Type B pancreatic cell (in vitro differentiated cells): ENCODE measurements around the gene ANKRD1. TPM values are rescaled to one million over a fixed set of nuclear protein-coding genes. Genes with fewer than 3 reads are reported as not detected.
"Not testable (repeated sequence)": the region's sequence is repeated elsewhere in the genome, so short reads cannot be mapped to it uniquely, and the experiment has no call there.

Experiments used
- DNase-seq: peaks from one replicate; pipeline ENCODE4 v3.0.0; 2021; ENCODE audit warnings: mixed read lengths; ENCODE audit not compliant: unreplicated experiment; ENCODE audit errors: extremely low spot score
- H3K27ac Mint-ChIP-seq: 2 replicates; pipeline ENCODE4 v1.8.0; 2021; ENCODE audit warnings: mild to moderate bottlenecking, mixed read lengths
- H3K27me3 Mint-ChIP-seq: 2 replicates; pipeline ENCODE4 v1.8.0; 2021; ENCODE audit warnings: mixed read lengths
- H3K36me3 Mint-ChIP-seq: 2 replicates; pipeline ENCODE4 v1.8.0; 2021; ENCODE audit warnings: mixed read lengths
- H3K4me1 Mint-ChIP-seq: one replicate; pipeline ENCODE4 v1.8.0; 2021; ENCODE audit warnings: mixed read lengths; ENCODE audit not compliant: unreplicated experiment
- H3K4me3 Mint-ChIP-seq: 2 replicates; pipeline ENCODE4 v1.8.0; 2021; ENCODE audit warnings: mild to moderate bottlenecking, mixed read lengths
- H3K9me3 Mint-ChIP-seq: 2 replicates; pipeline ENCODE4 v1.8.0; 2021; ENCODE audit warnings: mixed read lengths
- total RNA-seq: library from RNA; stranded (reverse); gene quantifications from 2 replicates; pipeline ENCODE4 v1.2.1, GENCODE V29; 2021; ENCODE audit warnings: low replicate concordance
- TF ChIP-seq, protein P1 (sequence below): fragments of 200-600 bp; sonication (generic); conservative IDR thresholded peaks from 2 replicates; pipeline ENCODE4 v1.5.0; 2021; ENCODE audit warnings: antibody characterized with exemption, mild to moderate bottlenecking

Gene ANKRD1
- total RNA-seq, 1 donor from 2014 or later: 3.3 TPM

DNA sequence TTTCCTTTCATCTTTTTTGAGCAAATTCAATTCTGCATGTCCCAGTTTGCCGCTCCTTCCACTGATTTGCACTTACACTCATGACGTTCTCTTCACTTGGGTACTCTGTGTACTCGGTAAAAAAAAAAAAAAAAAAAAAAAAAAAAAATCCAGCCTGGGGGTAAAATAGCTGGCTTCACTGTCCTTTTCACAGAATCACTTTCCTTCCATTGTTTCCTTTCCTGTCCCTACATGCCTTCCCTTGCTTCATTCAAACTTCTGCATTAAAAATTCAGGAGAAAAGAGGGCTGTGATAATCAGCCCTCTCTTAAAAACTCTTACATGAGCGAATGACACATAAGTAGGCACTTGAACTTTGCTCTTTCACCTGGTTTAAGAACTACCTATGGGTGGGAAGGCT, 8.7 kb downstream of the ANKRD1 start:
- no peak overlapping the region for H3K27ac Mint-ChIP-seq
- peaks cover 9% of the 10 kb centered on the region for H3K4me1 Mint-ChIP-seq
- TF ChIP-seq, protein P1, sequence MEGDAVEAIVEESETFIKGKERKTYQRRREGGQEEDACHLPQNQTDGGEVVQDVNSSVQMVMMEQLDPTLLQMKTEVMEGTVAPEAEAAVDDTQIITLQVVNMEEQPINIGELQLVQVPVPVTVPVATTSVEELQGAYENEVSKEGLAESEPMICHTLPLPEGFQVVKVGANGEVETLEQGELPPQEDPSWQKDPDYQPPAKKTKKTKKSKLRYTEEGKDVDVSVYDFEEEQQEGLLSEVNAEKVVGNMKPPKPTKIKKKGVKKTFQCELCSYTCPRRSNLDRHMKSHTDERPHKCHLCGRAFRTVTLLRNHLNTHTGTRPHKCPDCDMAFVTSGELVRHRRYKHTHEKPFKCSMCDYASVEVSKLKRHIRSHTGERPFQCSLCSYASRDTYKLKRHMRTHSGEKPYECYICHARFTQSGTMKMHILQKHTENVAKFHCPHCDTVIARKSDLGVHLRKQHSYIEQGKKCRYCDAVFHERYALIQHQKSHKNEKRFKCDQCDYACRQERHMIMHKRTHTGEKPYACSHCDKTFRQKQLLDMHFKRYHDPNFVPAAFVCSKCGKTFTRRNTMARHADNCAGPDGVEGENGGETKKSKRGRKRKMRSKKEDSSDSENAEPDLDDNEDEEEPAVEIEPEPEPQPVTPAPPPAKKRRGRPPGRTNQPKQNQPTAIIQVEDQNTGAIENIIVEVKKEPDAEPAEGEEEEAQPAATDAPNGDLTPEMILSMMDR: no peak

DNA sequence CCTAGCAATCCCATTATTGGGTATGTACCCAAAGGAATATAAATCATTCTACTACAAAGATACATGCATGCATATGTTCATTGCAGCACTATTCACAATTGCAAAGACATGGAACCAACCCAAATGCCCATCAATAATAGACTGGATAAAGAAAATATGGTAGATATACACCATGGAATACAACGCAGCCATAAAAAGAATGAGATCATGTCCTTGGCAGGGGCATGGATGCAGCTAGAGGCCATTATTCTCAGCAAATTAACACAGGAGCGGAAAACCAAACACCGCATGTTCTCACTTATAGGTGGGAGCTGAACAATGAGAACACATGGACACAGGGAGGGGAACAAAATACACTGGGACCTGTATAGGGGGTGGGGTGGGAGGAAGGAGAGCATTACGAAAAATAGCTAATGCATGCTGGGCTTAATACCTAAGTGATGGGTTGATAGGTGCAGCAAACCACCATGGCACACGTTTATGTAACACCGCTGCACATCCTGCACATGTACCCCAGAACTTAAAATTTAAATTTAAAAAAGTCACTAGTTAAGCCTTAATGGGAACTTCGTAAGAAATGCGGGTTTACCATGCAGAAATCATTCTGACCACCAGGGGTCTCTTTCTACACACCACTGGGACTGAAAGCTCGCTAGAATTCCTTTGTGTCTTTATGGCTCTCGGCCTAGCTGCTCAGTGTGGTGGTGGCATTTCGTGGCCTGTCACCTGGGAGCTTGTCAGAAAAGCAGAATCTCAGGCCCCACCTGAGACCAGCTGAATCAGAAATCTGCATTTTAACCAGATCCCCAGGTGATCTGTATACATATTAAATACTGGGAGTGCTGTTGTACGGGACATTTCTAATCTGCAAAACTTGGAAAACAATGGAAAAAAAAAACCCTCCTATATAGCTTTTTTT, 9.5 kb downstream of the ANKRD1 start:
- DNase-seq: no peak
- TF ChIP-seq, protein P1: peak; percentile 93
- peak overlapping the region; percentile 58 for H3K4me3 Mint-ChIP-seq
- H3K27ac Mint-ChIP-seq: peak overlapping the region; percentile 69
- H3K27me3 Mint-ChIP-seq: no peaks in the 10 kb centered on the region
- H3K9me3 Mint-ChIP-seq: no peaks in the 10 kb centered on the region
- peaks cover 8% of the 10 kb centered on the region for H3K36me3 Mint-ChIP-seq
- peaks cover 9% of the 10 kb centered on the region for H3K4me1 Mint-ChIP-seq

More for the DNA sequence above, 8.7 kb downstream of the ANKRD1 start:
- Mint-ChIP-seq H3K9me3 (no peaks in the 10 kb centered on the region), H3K27me3 (no peaks in the 10 kb centered on the region), H3K36me3 (peaks cover 8% of the 10 kb centered on the region), H3K4me3 (no peak overlapping the region)
- DNase-seq: no peak

DNA sequence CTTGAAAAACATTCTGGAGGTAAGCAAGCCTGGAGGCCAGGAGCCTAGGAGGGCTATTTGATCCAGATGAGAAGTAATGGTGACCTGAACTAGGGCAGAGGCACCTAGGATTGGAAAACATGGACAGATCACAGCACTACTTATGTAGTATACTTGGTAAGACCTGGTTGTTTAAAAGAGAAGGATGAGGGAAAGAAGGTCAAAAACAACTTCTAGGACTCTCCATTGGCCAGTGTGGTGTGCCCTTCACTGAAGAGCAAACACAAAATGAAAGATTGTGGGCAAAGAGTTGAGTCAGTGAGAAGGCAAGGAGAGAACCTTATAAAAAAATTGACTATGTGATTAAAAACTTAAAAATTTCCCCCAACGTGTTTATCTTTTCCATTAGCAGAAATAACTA, 14.3 kb downstream of the ANKRD1 start:
- peaks cover 21% of the 10 kb centered on the region for H3K36me3 Mint-ChIP-seq
- TF ChIP-seq, protein P1: no peak
- no peak overlapping the region for H3K4me3 Mint-ChIP-seq
- no peaks in the 10 kb centered on the region for H3K9me3 Mint-ChIP-seq
- peaks cover under 1% of the 10 kb centered on the region for H3K4me1 Mint-ChIP-seq
- H3K27me3 Mint-ChIP-seq: no peaks in the 10 kb centered on the region
- no peak for DNase-seq
- no peak overlapping the region for H3K27ac Mint-ChIP-seq

DNA sequence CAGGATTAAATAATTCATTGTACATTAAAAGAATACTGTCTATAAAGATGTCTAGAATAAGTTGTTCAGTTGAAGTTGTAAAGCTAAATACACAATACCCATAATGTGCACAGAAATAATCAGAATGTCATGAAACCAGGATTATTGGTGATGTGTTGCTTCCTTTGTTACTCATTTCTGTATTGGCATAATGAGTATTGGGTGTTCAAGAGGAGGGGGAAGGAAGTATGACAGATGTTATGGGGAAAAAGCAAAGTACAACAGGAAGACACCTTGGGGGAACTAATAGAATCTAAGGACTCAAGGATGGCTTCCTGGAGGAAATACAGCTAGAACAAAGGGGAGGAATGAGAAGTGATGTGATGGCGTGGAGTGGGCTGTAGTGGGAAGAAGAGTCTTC, 15.0 kb downstream of the ANKRD1 start:
- DNase-seq: no peak
- Mint-ChIP-seq H3K4me1 (no peaks in the 10 kb centered on the region), H3K27ac (no peak overlapping the region), H3K9me3 (no peaks in the 10 kb centered on the region), H3K27me3 (no peaks in the 10 kb centered on the region), H3K36me3 (peaks cover 21% of the 10 kb centered on the region), H3K4me3 (no peak overlapping the region)
- TF ChIP-seq, protein P1: no peak

DNA sequence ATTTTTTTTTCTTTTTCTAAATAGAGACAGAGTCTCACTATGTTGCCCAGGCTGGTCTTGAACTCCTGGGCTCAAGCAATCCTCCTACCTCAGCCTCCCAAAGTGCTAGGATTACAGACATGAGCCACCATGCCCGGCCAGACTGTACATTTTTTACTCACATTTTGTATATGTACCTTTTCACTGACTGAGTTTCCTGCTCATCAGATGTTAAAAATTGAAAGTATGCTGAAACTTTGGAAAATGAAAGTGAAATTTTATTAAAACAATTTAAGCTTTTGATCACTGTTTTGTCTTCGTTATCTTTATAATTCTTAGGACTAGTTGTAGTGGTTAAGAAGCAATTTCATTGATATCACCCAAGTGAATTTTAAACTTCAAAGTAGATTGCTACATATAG, 24.0 kb downstream of the ANKRD1 start:
- not testable (repeated sequence) for H3K4me3 Mint-ChIP-seq, DNase-seq, H3K9me3 Mint-ChIP-seq, H3K27me3 Mint-ChIP-seq, H3K27ac Mint-ChIP-seq, H3K4me1 Mint-ChIP-seq
- peaks cover 17% of the 10 kb centered on the region for H3K36me3 Mint-ChIP-seq

DNA sequence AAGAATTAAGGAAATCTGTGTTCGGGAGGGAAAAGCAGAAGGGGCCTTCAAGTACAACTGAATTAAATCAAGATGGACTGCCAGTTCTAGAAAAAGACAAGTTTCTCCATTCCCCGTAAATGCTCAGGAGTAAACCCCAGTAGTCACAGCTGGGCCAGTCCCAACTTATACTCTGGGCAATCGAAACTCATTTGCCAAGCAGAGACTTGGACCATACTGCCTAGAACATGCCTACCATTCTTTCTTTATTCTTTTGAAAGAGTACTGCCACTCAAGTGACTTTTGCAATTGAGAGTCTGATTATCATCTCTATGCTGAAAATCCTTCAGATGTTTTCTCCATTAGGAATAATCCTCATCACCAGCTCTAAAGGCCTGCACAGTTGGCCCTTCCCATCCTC, 27.7 kb downstream of the ANKRD1 start:
- TF ChIP-seq, protein P1: no peak
- no peak overlapping the region for H3K27ac Mint-ChIP-seq
- no peak overlapping the region for H3K4me3 Mint-ChIP-seq
- no peaks in the 10 kb centered on the region for H3K9me3 Mint-ChIP-seq
- H3K36me3 Mint-ChIP-seq: peaks cover 24% of the 10 kb centered on the region
- no peak for DNase-seq
- no peaks in the 10 kb centered on the region for H3K4me1 Mint-ChIP-seq
- no peaks in the 10 kb centered on the region for H3K27me3 Mint-ChIP-seq
